NCI-H187 (cell line): ENCODE data around the gene RUNX2.
"Not testable (repeated sequence)": the region's sequence is repeated elsewhere in the genome, so short reads cannot be mapped to it uniquely, and the experiment has no call there.

Source experiments
- DNase-seq, 2 experiments: peaks; one replicate each; lab custom pipeline; 2025; lab: John Stamatoyannopoulos, UW

Gene RUNX2

GRCh38 chr6:45457141-45457540 is 129.0 kb downstream of the RUNX2 start:
- DNase-seq, result no peak

GRCh38 chr6:45458672-45459071 is 130.5 kb downstream of the RUNX2 start:
- DNase-seq, result no peak

GRCh38 chr6:45460166-45460565 is 132.0 kb downstream of the RUNX2 start:
- DNase-seq, result no peak

- no peak for DNase-seq
These were observed 133.4 kb downstream of the RUNX2 start for GRCh38 chr6:45461486-45461885.

- DNase-seq, result no peak
These were observed 134.3 kb downstream of the RUNX2 start for GRCh38 chr6:45462190-45463134.

- no peak for DNase-seq
These were observed 136.6 kb downstream of the RUNX2 start for GRCh38 chr6:45464685-45465084.

- no peak for DNase-seq
These were observed 138.6 kb downstream of the RUNX2 start for GRCh38 chr6:45466686-45467085.

GRCh38 chr6:45467417-45467816 is 139.3 kb downstream of the RUNX2 start:
- DNase-seq, result not testable (repeated sequence)

- DNase-seq, result no peak
These were observed 139.7 kb downstream of the RUNX2 start for GRCh38 chr6:45467853-45468252.

GRCh38 chr6:45469663-45470062 is 141.5 kb downstream of the RUNX2 start:
- no peak for DNase-seq

GRCh38 chr6:45470131-45470738 is 142.1 kb downstream of the RUNX2 start:
- no peak for DNase-seq

GRCh38 chr6:45472382-45472781 is 144.3 kb downstream of the RUNX2 start:
- DNase-seq, result no peak

- DNase-seq, result no peak
These were observed 145.2 kb downstream of the RUNX2 start for GRCh38 chr6:45473121-45473993.

- no peak for DNase-seq
These were observed 146.2 kb downstream of the RUNX2 start for GRCh38 chr6:45474376-45474775.

- DNase-seq, result no peak
These were observed 148.2 kb downstream of the RUNX2 start for GRCh38 chr6:45476341-45476740.

- no peak for DNase-seq
These were observed 149.1 kb downstream of the RUNX2 start for GRCh38 chr6:45477278-45477677.

GRCh38 chr6:45477790-45478189 is 149.7 kb downstream of the RUNX2 start:
- no peak for DNase-seq

- no peak for DNase-seq
These were observed 150.1 kb downstream of the RUNX2 start for GRCh38 chr6:45478240-45478639.

GRCh38 chr6:45479834-45480751 is 152.0 kb downstream of the RUNX2 start:
- no peak for DNase-seq

GRCh38 chr6:45480752-45481415 is 152.8 kb downstream of the RUNX2 start:
- no peak for DNase-seq

GRCh38 chr6:45483021-45483420 is 154.9 kb downstream of the RUNX2 start:
- DNase-seq, result no peak
